ENCODE measurements around the gene ZSCAN23. TPM values are rescaled to one million over a fixed set of nuclear protein-coding genes. Genes with fewer than 3 reads are reported as not detected.

ZSCAN23 gene
- total and polyA plus RNA-seq, 9 of the 15 experiments (the other 6 are each of a cell fraction or from before 2014, with no cell fraction given) = 0.05 to 0.29 (median 0.21) TPM; not detected in 1

- no peak for TF ChIP-seq PREB (CRISPR knock-in tag; IDR thresholded peaks at IDR 0.05)
- TF ChIP-seq BACH1 (tag; IDR thresholded peaks at IDR 0.05) = no peak
- TF ChIP-seq SUPT5H (IDR thresholded peaks at IDR 0.05) = peak; percentile 26; the same call in 1 of the 2 replicates
- no peak for TF ChIP-seq TFE3 (CRISPR knock-in tag; IDR thresholded peaks at IDR 0.05)
- TF ChIP-seq RCOR1 (IDR thresholded peaks at IDR 0.05; ENCODE audit: borderline replicate concordance in 1 of 2, low read depth in 2 of 2, low read length in 2 of 2) = peak in 1 of 2 experiments; percentile 49; a peak in 1 of 4 replicates
- TF ChIP-seq C11orf30 (IDR thresholded peaks at IDR 0.05; ENCODE audit: low read depth) = no peak; the same call in 1 of the 2 replicates
- TF ChIP-seq BHLHE40 (IDR thresholded peaks at IDR 0.05; ENCODE audit: low read length) = peak; percentile 98
- no peak for TF ChIP-seq NR2C2 (CRISPR knock-in tag; IDR thresholded peaks at IDR 0.05)
- peak; percentile 78 for TF ChIP-seq NR2C2 (tag; IDR thresholded peaks at IDR 0.05)
- peak; percentile 45; the same call in 1 of the 2 replicates for TF ChIP-seq KLF16 (IDR thresholded peaks at IDR 0.05)
- TF ChIP-seq YBX1 (IDR thresholded peaks at IDR 0.05) = no peak
- no peak for TF ChIP-seq TAF7 (tag; IDR thresholded peaks at IDR 0.05)
- no peak for TF ChIP-seq KAT8 (IDR thresholded peaks at IDR 0.05; ENCODE audit: low read depth)
- TF ChIP-seq ZNF583 (CRISPR knock-in tag; IDR thresholded peaks at IDR 0.05) = no peak
- TF ChIP-seq ZBTB26 (CRISPR knock-in tag; IDR thresholded peaks at IDR 0.05) = no peak
- no peak for TF ChIP-seq HOXB6 (CRISPR knock-in tag; IDR thresholded peaks at IDR 0.05; ENCODE audit: borderline replicate concordance)
- no peak for TF ChIP-seq MCM7 (IDR thresholded peaks at IDR 0.05)
- TF ChIP-seq ZNF639 (CRISPR knock-in tag; conservative IDR thresholded peaks at IDR 0.05 in 1 of 2, IDR thresholded peaks at IDR 0.05 in 1 of 2) = 0 out of 4 replicates have a peak, but pooled peaks of 1 of the 2 experiments have one; percentile 26
These were observed 59.8 kb downstream of the ZSCAN23 start (continued) for GRCh38 chr6:28383235-28384142.
